Lower lobe of right lung (tissue), 2 donors: Measurements from ENCODE around the gene SSTR4. TPM values are rescaled to one million over a fixed set of nuclear protein-coding genes. Genes with fewer than 3 reads are reported as not detected.

Experiments used
- ATAC-seq, 2 donors: fragments of 200-7000 bp; cut with Tn5 transposase; one replicate each; pipeline ENCODE4 v1.9.1; 2020 to 2022; ENCODE audit warnings: mild to moderate bottlenecking in 2 of 2, moderate library complexity in 2 of 2
- DNase-seq: peaks from one replicate; pipeline ENCODE4 v3.0.0-alpha.2; 2020
- H3K27ac ChIP-seq: fragments of 200-600 bp; one replicate; pipeline ENCODE4 v1.8.0; 2022
- H3K27me3 ChIP-seq: fragments of 200-600 bp; one replicate; pipeline ENCODE4 v1.8.0; 2022; ENCODE audit warnings: low read depth
- H3K36me3 ChIP-seq: fragments of 200-600 bp; one replicate; pipeline ENCODE4 v1.8.0; 2022; ENCODE audit warnings: mild to moderate bottlenecking
- H3K4me1 ChIP-seq: fragments of 200-600 bp; one replicate; pipeline ENCODE4 v1.8.0; 2022
- H3K4me3 ChIP-seq: fragments of 200-600 bp; one replicate; pipeline ENCODE4 v1.8.0; 2022; ENCODE audit warnings: mild to moderate bottlenecking
- H3K9me3 ChIP-seq: fragments of 200-600 bp; one replicate; pipeline ENCODE4 v1.8.0; 2022
- CTCF ChIP-seq: fragments of 200-600 bp; IDR thresholded peaks from one replicate; pipeline ENCODE4 v1.8.0; 2022; ENCODE audit warnings: antibody characterized with exemption, mild to moderate bottlenecking
- intact Hi-C: fragments of 100-400 bp; cut with DNase I; formaldehyde crosslinking; loops from one replicate; pipeline ENCODE4 v1.11.0; 2022
- total RNA-seq: library from RNA; stranded (reverse); fragmentation: NEBNext Ultra II Directional; extraction: Animal tissue kit (Norgen Biotek cat#: 25700); gene quantifications from one replicate; pipeline ENCODE4 v1.2.1, GENCODE V29; 2021
- donor health status: DM: no; HTN: yes; CAD: no; lungs with severe emphysema.

SSTR4 gene
- total RNA-seq, 1 donor from 2014 or later = 0.35 TPM

- no peak for ATAC-seq
- DNase-seq = no peak
- Histone ChIP-seq H3K9me3 (no peaks in the 10 kb centered on the region), H3K36me3 (no peaks in the 10 kb centered on the region), H3K4me1 (no peaks in the 10 kb centered on the region), H3K27me3 (no peaks in the 10 kb centered on the region), H3K27ac (no peak overlapping the region), H3K4me3 (no peak overlapping the region)
- TF ChIP-seq CTCF = no peak
- intact Hi-C loops = no loop called here
Measured at GRCh38 chr20:22998476-22998875, 36.6 kb upstream of the SSTR4 start.

- DNase-seq (no peak), ATAC-seq (no peak)
- intact Hi-C loops = no loop called here
- Histone ChIP-seq H3K27ac (peak overlapping the region; percentile 26), H3K4me3 (no peak overlapping the region), H3K27me3 (no peaks in the 10 kb centered on the region), H3K4me1 (no peaks in the 10 kb centered on the region), H3K36me3 (no peaks in the 10 kb centered on the region), H3K9me3 (no peaks in the 10 kb centered on the region)
- no peak for TF ChIP-seq CTCF
Measured at GRCh38 chr20:22999756-23000155, 35.4 kb upstream of the SSTR4 start.

- Histone ChIP-seq H3K4me3 (no peak overlapping the region), H3K27me3 (no peaks in the 10 kb centered on the region), H3K36me3 (no peaks in the 10 kb centered on the region), H3K9me3 (no peaks in the 10 kb centered on the region), H3K27ac (no peak overlapping the region), H3K4me1 (no peaks in the 10 kb centered on the region)
- DNase-seq (no peak), ATAC-seq (no peak)
- intact Hi-C loops = no loop called here
- no peak for TF ChIP-seq CTCF
Measured at GRCh38 chr20:23000232-23000947, 34.7 kb upstream of the SSTR4 start.

GRCh38 chr20:23002276-23002675 lies 32.8 kb upstream of the SSTR4 start:
- Histone ChIP-seq H3K9me3 (no peaks in the 10 kb centered on the region), H3K27ac (no peak overlapping the region), H3K36me3 (no peaks in the 10 kb centered on the region), H3K4me3 (no peak overlapping the region), H3K27me3 (no peaks in the 10 kb centered on the region), H3K4me1 (no peaks in the 10 kb centered on the region)
- ATAC-seq (no peak), DNase-seq (no peak)
- intact Hi-C loops = no loop called here
- no peak for TF ChIP-seq CTCF

- Histone ChIP-seq H3K27ac (no peak overlapping the region), H3K9me3 (no peaks in the 10 kb centered on the region), H3K4me3 (no peak overlapping the region), H3K4me1 (no peaks in the 10 kb centered on the region), H3K36me3 (no peaks in the 10 kb centered on the region), H3K27me3 (no peaks in the 10 kb centered on the region)
- intact Hi-C loops = no loop called here
- ATAC-seq = no peak
- DNase-seq = no peak
- no peak for TF ChIP-seq CTCF
Measured at GRCh38 chr20:23003077-23003635, 32.0 kb upstream of the SSTR4 start.
